GM12892 (cell line): ENCODE results near the gene MGAT3.

ENCODE experiments used
- POLR2A ChIP-seq: IDR thresholded peaks from 2 replicates; pipeline ENCODE4 v1.6.1; 2011; ENCODE audit warnings: low read depth, low read length, control low read depth
- POLR2AphosphoS5 ChIP-seq: IDR thresholded peaks from 2 replicates; pipeline ENCODE4 v1.6.1; 2011; ENCODE audit warnings: low read depth, low read length, control low read depth
- TAF1 ChIP-seq: IDR thresholded peaks from 2 replicates; pipeline ENCODE4 v1.6.1; 2011; ENCODE audit warnings: low read depth, mild to moderate bottlenecking, control low read depth, low read length, borderline replicate concordance

- TF ChIP-seq POLR2AphosphoS5 = no peak
- no peak for TF ChIP-seq POLR2A
- TF ChIP-seq TAF1 = no peak
Observed at GRCh38 chr22:39429186-39429585, 27.6 kb upstream of the MGAT3 start.
